ENCODE measurements around the gene CADM2.

DNA sequence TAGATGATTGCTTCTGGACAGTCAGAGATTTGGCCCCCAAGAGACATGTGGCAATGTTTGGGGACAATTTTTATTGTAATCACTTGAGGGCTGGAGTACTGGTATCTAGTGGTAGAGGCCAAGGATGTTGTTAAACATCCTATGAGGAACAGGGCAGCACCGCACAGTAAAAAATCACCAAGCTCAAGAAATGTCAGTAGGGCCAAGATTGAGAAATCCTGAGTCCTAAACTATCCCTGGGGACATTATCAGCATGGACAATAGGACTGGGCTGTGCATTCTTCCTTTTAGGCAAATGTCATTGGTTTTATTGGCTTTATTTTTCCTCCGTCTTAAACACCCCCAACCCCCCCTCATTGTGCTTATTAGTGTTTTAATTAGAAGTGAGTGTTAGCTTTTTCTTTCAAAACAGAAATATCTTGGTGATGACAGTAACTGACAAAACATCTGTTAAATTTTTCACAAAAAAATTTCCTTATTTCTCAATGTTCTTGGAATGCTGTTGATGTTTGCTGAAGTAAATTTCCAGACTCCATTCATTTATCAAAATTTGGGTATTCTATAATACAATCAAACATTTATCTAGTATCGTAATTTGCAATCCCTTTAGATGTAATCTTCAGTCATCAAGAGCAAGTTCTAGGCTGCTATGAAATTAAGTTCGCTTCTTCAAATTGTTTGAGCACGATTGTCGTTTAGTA, 1087.8 kb downstream of the CADM2 start:
- TF ChIP-seq ZNF146 (tag by site-specific recombination; IDR thresholded peaks at IDR 0.05) (no peak), ZXDB (tag by site-specific recombination; IDR thresholded peaks at IDR 0.05) (no peak)
